GM19023 (cell line): ENCODE results near the gene PRM1.

Experiments
- ATAC-seq: cut with Tn5 transposase; IDR thresholded peaks from one replicate; pipeline ENCODE4 v1.9.1; 2021; ENCODE audit warnings: mild to moderate bottlenecking, moderate library complexity; ENCODE audit not compliant: unreplicated experiment

PRM1 gene

GRCh38 chr16:11254913-11255736 is 26.0 kb downstream of the PRM1 start:
- peak; percentile 1 for ATAC-seq

- ATAC-seq, result no peak
Measured at GRCh38 chr16:11253995-11254912, 26.9 kb downstream of the PRM1 start.

GRCh38 chr16:11253009-11253994 is 27.8 kb downstream of the PRM1 start:
- ATAC-seq, result no peak

DNA sequence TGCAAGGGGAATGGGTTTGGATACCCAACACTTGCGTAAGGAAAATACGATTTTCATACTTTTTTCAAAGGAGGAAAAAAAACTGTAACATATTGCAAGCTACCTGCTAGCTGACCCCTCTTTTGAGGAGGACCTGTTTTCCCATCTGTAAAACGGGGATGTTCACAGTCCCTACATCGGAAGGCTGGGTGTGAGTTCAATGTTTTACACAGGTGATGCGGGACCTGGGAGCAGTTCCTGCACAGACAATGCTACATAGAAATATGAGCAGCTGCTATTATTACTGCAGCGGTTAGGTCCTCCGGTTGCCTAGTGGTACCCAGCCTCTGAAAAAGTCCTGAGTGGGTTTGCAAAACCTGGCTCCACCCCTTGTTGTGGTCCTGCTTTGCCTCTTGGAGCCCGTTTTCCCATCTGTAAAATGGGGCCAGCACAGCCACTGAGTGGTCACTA is 28.6 kb downstream of the PRM1 start:
- no peak for ATAC-seq

DNA sequence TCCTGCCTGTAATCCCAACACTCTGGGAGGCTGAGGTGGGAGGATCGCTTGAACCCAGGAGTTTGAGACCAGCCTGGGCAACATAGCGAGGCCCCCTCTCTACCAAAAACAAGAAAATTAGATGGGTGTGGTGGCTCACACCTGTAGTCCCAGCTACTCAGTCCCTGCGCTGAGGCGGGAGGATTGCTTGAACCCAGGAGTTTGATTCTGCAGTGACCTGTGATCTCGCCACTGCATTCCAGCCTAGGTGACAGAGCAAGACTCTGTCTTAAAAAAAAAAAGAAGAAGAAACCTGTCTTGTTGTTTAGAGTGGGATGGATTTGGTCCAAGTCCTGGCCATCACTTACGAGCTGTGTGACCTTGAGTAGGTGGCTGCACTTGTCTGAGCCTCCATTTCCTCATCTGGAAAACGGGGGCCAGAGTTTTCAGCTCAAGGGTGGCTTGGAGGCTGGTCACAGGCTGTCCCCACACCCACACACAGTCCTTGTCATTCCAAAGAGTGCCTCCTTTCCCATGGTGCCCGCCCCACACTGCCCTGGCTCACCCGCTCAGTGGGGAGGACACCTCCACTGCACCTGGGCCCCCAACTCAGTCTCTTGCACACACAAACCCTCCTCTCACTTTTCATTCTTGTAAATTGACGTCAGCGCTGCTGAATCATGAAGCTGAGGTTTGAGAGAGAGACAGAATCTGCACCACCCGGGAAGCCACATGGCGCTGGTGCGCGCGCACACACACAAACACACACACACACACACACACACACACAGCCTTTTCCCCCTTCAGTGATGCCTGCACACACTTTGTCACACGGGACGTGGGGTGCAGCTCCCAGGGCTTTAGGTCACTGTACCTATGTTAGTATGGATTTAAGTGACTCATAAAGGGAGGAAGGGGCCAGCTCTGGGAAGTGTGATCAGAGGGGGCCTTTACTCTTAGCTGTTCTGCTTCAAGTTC is 29.3 kb downstream of the PRM1 start:
- no peak for ATAC-seq

DNA sequence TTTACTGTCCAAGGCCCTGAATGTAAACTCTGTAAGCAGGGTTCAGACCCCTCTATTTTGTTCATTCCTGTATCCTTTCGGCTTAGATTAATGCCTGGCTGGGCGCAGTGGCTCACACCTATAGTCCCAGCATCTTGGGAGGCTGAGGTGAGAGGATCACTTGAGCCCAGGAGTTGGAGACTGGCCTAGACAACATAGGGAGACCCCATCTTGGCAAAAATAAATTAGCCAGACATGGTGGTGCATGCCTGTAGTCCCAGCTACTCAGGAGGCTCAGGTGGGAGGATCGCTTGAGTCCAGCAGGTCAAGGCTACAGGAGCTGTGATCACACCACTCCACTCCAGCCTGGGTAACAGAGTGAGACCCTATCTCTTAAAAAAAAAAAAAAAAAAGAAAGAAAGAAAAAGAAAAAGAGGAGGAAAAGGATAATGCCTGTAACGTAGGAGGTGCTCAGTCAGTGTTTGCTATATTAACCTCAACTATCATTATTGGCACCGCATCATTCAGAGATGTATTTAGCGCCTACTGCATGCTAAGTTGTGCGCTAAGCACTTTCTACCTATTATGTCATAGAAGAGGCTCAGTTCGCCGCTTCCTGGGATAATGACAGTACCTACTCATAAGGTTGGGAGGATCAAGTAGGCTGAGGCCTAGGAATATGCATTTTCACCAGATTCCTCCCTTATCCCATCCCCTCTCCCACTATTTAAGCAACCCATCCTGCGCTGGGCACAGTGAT is 30.2 kb downstream of the PRM1 start:
- no peak for ATAC-seq

DNA sequence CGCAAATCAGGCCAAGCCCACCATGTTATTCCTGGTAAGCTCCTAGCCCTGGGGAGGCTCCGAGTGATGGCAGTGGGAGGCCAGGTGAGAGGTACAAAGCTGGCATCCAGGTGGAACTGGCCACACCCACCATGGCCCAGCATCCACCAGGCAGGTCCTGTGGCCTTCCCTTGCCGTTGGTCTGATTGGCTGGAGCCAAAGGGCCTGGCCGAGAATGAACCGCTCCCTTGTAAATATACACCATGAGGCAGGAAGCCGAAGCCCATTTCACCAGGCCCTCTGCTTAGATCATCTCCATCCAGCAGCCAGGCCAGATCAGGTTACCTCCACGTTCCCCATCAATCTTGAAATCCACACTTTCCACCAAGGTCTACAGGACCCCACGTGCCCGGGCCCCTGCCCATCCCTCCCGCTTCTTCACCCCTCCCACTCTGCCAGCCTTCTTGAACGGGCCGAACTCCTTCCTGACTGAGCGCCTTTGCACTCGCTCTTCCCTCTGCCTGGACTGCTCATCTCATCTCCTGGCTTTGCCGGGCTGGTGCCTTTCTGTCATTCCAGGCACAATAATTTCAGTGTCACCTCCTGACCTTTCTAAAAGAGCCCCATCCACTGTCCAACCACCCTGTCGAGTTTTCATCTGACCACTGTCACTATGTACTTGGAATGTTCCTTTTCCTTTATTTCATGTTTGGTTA is 30.9 kb downstream of the PRM1 start:
- no peak for ATAC-seq

DNA sequence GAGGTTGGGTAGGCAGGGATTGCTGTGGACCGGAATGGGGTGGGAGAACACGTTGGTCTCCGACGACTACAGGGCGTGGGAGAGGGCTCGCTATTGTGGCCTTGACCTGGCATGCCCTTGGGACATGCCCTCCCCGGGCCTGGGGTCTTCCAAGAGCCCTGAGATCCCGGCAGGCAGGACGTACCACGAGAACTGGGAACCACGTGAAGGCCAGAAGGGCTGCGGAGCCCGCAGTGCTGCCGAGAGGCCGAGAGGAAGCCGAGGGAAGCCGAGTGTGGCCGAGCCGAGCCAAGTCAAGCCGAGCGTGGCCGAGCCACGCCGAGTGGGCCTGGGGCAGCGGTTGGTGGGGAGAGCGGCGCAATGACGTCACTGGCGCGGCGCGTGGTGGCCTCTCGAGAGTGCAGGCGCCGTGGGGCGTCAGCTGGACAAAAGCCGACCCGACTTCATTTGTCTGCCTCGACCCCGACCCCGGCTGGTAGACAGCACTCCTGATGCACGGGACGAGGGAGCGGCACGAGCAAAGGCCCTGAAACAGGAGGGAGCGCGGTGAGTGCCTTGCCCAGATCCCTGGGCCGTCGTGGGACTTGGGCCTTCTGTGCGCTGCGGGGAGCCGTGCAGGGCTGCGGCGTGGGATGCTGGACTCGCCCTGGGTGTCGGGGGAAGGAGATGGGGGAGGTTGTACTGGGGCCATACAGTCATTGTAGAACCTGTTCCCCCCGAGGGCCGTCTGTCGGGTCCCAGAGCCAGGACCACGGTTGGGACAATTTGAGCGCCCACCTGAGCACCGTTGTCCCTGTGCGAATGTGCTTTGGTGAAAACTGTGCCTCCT is 31.7 kb downstream of the PRM1 start:
- ATAC-seq, result no peak

DNA sequence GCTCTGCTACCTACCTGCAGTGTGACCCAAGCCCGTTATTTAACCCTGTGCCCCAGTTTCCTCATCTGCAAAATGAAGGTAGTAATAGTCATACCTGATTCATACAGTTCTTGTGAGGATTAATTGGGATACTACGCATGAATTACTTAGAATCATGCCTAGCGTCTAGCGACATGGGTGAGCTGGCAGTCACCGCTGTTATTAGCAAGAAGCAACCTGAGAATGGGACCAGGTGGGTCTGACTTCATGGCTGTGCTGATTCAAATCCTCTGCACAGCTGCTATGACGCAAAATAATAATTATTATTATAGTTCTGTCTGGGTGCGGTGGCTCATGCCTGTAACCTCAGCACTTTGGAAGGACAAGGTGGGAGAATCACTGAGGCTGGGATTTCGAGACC is 33.0 kb downstream of the PRM1 start:
- ATAC-seq, result no peak

- ATAC-seq, result no peak
Measured at GRCh38 chr16:11245988-11246387, 35.1 kb downstream of the PRM1 start.

DNA sequence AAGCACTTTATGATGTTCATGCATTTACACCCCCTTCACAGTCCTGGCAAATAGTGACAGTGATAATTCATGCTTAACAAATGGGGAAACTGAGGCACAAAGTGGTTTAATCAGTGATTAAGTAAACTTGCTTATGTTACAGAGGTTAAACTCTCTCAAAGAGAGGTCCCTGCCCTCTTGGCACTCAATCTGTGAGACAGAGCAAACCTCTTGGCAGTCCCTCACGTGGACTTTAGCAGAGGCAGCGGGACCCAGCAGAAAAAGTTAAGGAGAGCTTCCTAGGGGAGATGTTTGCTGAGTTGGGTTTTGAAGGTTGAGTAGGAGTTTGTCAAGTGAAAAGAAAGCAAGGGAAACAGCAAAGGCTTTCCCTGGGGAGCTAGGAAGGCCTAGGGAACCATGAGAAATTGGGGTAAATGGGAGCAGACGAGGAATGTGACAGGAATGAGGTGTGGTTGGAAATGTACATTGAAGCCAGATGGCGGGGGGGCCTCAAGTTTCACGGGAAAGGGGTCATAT is 35.9 kb downstream of the PRM1 start:
- ATAC-seq, result no peak

DNA sequence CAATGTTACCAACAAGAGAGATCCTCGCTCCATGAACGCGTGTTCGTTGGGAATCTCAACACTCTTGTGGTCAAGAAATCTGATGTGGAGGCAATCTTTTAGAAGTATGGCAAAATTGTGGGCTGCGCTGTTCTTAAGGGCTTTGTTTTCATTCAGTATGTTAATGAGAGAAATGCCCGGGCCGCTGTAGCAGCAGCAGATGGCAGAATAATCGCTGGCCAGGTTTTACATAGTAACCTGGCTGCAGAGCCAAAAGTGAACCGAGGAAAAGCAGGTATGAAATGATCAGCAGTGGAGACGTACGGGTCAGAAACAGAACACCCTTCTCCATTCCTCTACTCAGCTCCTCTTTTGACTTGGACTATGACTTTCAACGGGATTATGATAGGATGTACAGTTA is 38.5 kb downstream of the PRM1 start:
- ATAC-seq, result no peak

GRCh38 chr16:11241480-11242204 is 39.5 kb downstream of the PRM1 start:
- no peak for ATAC-seq

- no peak for ATAC-seq
Measured at GRCh38 chr16:11240636-11241473, 40.3 kb downstream of the PRM1 start.
